Measurements from ENCODE around the gene GAREM1.
"Not testable (repeated sequence)": the region's sequence is repeated elsewhere in the genome, so short reads cannot be mapped to it uniquely, and the experiment has no call there.

Gene GAREM1

GRCh38 chr18:32371384-32371783 is 99.3 kb downstream of the GAREM1 start:
- no peak for DNase-seq (ENCODE audit: low read depth, low spot score)

DNA sequence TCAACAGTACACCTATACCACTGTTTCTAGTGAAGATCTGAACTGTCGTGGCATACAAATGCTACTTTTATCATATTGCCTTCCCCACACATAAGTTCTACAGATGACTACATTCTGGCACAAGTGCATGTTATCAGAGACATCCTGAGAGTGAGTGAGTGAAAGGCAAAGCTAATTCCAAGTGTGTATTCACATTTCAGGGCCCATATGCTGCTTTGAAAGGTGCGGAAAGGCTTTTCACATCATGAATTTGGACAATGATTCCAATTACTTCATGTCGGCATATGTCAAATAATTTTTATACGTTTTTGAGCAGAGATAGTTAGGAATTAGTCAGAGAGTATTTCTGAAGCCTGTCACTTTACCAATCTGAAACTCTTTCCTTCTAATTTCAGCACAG is 101.7 kb downstream of the GAREM1 start:
- DNase-seq (ENCODE audit: low read depth, low spot score): no peak

DNA sequence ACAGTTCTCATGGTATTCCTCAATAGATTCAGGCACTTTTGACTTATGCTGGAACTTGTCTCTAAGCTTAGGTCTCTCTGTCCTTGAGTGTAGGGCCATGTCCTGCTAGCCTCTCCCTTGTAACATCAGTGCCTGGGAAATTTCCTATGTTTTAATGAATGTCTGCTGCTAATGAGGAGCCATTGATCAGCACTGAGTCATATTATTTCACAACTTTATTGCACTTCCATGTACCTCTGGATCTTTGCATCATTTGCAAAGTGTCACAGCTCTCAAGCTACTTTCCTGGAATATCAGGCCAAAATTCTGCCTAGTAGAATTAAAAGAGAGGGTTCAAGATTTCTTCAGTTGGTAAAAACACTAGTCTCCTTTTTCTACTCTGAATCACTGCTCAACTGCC is 102.5 kb downstream of the GAREM1 start:
- DNase-seq (ENCODE audit: low read depth, low spot score): no peak

GRCh38 chr18:32366586-32367538 is 103.8 kb downstream of the GAREM1 start:
- DNase-seq (ENCODE audit: low read depth, low spot score): no peak

DNA sequence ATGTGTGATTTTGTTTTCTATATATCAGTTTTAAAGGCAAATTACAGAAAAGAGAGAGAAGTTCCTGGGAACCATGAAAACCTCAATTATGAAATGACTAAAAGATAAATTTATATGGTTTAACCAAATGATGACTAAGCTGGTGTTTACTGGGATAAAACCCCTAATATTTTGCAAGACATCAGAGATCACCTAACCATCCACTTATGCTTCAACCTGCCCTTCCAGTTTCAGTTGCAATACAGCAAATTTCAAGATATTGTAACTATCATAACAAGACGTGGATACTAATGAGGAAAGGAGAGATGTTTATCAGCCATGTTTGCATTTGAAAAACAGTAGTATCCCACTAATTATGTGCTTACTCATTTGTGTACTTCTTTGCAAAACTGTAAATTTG is 108.2 kb downstream of the GAREM1 start:
- no peak for DNase-seq (ENCODE audit: low read depth, low spot score)

DNA sequence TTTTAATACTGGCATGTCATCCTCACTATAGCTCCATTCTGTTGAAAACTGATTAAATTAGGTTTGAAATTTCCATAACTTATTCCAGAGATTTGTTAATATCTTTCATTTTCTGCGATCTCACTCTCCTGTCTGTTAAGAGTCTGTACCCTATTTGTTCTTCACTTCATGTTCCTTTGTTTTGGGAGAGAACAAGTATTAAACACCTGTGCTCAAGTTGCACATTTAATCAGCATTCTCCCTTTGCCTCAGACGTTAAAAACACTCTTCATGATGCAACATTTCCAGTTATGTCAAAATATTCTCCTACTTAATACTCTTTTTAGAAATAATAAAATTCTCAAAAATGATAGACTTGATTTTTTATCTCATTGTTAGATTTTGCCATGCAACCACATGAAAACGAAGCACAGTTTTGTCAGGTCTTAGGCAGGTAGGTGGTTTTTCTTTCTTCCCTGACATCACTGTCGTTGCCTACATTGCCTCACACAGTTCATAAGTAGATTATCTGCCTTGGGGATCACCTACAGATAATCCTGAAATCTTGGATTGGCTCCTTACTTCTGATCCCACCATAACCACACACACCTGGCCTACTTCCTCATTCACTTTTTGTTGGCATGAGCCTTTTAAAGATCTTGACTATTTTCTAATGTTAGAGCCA is 109.9 kb downstream of the GAREM1 start:
- DNase-seq (ENCODE audit: low read depth, low spot score): no peak

GRCh38 chr18:32358529-32358928 is 112.2 kb downstream of the GAREM1 start:
- DNase-seq (ENCODE audit: low read depth, low spot score): no peak

- DNase-seq (ENCODE audit: low read depth, low spot score): no peak
Measured at GRCh38 chr18:32358075-32358474, 112.6 kb downstream of the GAREM1 start.

DNA sequence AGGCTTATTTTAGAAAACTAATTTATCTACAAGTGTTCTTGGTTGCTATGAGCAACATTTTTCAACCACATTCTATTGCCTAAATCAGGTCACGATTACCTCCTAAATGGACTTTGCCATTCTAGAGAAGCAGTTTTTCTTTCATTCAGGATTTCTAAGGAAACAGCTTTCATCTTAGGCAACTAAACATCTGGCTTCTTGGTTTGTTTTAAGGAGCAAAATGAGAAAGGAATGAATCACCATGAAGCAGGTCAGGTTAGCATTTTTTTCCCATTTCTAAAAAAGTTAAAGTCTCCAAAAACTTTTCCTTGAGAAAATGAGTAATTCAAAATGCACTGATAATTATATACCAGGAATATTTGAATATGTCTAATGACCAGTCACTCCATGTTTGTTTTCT is 114.8 kb downstream of the GAREM1 start:
- no peak for DNase-seq (ENCODE audit: low read depth, low spot score)

DNA sequence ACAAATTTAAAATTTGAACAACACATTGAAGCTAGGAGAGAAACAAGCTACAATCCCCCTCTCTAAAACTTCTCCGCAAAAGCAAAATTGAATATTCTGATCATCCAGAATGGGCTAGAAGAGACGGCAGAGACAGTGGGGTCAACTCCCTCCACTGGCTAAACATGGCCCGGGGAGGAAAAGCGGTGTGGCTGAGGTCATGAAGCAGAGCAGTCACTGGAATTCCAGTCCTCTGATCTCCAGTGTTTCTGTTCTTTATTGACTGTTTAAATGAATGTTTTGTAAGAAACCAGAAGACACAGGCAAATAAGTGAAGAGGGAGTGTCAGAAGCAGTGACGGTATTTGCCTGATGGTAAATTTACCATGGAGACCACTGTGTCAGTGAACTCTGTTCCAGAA is 116.2 kb downstream of the GAREM1 start:
- DNase-seq (ENCODE audit: low read depth, low spot score): no peak

- no peak for DNase-seq (ENCODE audit: low read depth, low spot score)
Measured at GRCh38 chr18:32353257-32353656, 117.4 kb downstream of the GAREM1 start.

DNA sequence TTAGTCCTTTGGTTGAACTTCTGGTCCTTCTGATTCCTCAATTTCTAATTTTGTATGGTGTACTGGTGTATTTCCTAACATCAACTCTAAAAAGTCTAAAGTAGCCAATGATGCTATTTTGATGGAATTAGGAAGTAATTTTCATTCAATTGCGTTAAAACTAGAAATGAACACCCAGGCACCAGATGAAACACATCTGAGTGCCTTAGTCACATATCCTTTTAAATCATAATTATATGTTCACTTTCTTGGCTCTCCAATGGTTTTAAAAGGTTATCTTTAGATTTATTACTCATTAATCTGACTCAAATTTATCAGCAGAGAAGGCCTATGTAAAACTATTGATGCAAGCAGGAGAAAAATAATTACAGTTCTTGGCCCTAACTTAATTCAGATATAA is 119.7 kb downstream of the GAREM1 start:
- no peak for DNase-seq (ENCODE audit: low read depth, low spot score)

DNA sequence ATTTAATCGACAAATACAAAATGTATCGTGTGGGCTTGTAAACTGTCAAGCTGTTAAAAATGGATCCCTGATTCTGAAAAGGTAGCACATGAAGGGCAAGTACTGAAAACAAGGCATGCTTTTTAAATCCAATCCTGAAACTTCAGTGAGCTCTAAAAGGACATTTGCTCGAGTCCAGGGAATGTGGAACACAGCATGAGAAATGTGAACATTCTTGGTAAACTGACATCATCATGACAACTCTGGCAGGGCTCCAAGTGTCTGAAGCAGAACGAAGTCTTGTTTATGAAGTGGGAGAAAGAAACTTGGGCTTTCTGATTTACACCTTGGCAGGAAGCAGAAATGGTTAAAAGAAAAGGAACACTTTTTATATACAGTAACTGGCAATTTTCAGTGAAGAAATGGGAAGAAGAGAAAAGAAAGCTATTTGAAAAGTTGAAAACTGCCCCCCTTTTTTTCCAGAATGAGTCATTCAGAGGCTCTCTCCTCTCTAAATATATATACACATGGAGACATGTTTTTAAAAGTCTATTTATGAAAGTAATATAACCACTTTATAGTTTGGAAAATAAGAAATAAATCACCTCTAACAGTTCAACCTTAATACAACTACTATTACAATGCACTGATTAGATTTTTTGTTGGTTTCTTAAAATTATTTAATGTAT is 120.8 kb downstream of the GAREM1 start:
- no peak for DNase-seq (ENCODE audit: low read depth, low spot score)

DNA sequence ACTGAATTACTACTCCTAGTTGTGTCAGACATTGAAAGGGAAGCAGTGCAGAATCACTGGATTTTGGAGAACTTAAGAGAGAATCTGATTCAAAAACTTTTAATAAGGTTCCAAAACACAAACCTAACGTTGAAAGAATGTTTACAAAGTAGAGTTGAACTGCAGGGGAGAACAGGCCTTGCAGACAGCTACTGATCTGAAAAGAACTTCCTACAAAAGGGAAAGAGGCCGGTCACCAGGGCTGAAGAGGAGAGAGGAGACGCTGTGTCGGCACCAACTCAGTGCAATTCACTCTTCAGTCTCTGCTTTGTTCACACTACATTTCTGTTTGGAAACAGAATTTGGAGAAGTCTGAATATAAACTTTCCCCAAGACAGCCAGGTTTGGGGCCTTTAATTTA is 124.0 kb downstream of the GAREM1 start:
- DNase-seq (ENCODE audit: low read depth, low spot score): no peak

GRCh38 chr18:32343634-32344033 is 127.0 kb downstream of the GAREM1 start:
- DNase-seq (ENCODE audit: low read depth, low spot score): no peak

DNA sequence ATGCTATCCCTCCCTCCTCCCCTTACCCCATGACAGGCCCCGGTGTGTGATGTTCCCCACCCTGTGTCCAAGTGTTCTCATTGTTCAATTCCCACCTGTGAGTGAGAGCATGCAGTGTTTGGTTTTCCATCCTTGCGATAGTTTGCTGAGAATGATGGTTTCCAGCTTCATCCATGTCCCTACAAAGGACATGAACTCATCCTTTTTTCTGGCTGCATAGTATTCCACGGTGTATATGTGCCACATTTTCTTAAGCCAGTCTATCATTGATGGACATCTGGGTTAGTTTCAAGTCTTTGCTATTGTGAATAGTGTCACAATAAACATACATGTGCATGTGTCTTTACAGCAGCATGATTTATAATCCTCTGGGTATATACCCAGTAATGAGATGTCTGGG is 129.6 kb downstream of the GAREM1 start:
- DNase-seq (ENCODE audit: low read depth, low spot score): not testable (repeated sequence)

DNA sequence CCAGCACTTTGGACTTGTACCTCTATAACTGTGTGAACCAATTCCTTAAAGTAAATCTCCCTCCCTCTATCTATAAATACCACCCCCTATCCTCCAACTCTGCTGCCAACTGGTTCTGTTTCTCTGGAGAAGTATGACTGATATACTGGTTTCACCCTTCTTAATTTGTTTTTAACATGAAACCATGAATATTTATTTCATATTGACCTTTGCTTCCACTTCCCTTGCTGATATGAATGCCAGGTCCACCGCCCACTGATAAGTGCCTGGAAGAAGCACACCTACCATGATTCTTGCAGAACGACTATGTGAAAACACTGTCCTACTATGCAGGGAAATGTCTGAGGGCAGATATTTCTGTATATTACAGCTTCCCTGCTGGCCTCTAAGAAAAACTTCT is 131.6 kb downstream of the GAREM1 start:
- no peak for DNase-seq (ENCODE audit: low read depth, low spot score)

DNA sequence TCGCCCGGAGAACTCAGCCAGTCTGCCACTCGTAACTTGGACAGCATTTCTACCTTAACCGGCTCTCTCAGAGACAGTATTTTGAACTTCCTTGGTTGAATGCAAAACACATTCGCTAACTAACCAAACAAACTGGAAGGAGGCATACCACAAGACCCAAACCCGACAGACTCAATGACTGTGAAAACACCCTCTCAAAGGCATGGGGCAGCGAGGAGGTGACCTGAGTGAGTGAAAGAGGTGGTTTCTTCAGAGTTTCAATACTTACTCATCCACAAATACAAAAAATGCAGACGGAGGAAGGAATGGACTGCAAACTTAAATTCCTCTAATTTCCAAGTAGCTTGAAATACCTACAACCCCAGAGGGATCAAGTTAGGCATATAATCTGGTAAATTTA is 132.9 kb downstream of the GAREM1 start:
- no peak for DNase-seq (ENCODE audit: low read depth, low spot score)

DNA sequence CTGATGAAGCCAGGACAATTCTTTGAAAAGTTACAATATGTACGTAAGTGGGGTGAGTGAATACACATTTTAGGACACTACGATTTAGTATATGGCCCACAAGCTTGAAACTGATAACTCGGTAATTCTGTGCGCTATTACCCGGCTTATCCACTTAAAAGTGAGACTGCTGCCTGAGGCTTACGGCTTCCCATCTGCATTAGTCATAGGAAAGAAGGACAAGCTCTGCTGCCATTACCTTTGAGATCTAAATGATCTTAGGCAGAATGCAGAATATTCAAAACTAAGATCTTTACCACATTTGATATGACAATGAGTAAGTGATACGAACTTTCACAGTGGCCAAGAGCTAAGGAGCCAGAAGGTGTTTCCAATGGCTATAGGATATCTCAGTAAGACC is 133.3 kb downstream of the GAREM1 start:
- no peak for DNase-seq (ENCODE audit: low read depth, low spot score)

DNA sequence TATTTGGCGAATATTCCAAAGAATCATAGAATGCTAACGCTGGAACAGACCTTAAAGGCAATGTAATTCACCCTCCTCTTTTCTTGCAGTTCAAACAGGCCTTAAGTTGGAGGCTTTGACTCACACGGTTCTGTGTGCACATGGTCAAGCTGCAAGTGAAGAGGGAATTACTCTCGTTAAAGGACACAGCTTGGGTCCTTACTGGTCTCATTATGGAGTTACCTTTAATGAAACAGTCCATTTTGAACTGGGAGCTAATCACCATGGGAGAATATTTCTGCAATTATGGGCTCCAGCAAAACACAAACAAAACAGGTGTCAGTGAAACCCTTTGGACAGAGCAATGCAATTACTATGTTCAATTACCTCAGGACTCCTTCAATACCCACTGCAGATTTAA is 135.5 kb downstream of the GAREM1 start:
- DNase-seq (ENCODE audit: low read depth, low spot score): no peak

DNA sequence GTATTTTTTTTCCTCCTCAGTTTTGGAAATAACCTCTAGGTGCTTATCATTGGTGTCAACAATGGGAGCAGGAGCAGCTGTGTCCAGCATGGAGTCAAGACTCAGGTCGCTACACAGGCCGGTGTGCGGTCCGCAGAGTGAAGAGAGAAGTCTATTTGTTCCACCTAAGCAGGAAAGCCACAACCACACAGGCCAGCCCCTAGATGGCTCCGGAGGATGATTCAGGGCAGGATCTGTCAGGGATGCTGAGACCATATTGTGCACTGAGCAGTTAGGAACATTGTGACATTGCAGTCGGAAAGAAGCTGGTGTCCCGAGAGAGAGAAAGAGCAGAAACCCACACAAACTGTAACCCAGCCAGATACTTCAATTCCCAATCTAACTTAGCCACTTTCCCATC is 136.9 kb downstream of the GAREM1 start:
- DNase-seq (ENCODE audit: low read depth, low spot score): no peak

DNA sequence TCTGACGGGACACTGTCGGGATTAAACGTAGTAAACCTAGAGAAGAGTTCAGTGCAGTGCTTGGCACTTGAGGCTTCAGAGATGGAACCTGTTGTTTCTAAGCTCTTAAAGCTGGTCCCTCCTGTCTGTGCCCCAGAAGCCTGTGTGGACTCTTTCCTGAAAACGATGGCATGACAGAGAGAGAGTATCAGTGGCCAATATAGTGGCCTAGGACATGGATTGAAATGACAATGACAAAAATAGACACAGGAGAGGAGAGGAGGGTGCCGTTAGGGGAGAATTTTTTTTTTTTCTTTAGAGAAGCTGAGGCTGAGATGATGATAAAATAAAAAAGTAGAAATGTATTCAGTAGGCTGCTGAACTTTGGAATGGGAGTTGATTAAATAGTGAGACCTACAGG is 138.0 kb downstream of the GAREM1 start:
- DNase-seq (ENCODE audit: low read depth, low spot score): no peak

DNA sequence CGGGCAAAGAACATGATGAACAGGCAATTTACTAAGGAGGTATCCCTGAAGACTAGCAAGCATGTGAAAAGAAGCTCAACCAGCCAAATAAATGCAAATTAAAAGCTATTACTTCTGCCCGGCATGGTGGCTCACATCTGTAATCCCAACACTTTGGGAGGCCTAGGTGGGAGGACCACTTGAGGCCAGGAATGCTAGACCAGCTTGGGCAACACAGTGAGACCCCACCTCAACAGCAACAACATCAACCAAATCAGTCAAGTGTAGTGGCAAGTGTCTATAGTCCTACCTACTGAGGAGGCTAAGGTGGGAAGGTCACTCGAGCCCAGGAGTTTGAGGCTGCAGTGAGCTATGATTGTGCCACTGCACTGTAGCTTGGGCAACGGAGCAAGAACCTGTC is 141.7 kb downstream of the GAREM1 start:
- DNase-seq (ENCODE audit: low read depth, low spot score): no peak
